Trophoblast cell (in vitro differentiated cells and primary cell): Measurements from ENCODE around the gene HLCS.

Experiments used
- DNase-seq, 2 donors: peaks; one replicate each; pipeline ENCODE4 v3.0.0-alpha.2; 2016
- H2AFZ ChIP-seq: 2 replicates; pipeline ENCODE4 v1.6.1; 2013; ENCODE audit warnings: low read length, moderate library complexity, mild to moderate bottlenecking; ENCODE audit not compliant: insufficient read depth, poor library complexity
- H2AK5ac ChIP-seq: 2 replicates; pipeline ENCODE4 v1.6.1; 2013; ENCODE audit warnings: mild to moderate bottlenecking, low read length
- H2BK120ac ChIP-seq: 2 replicates; pipeline ENCODE4 v1.6.1; 2013; ENCODE audit warnings: low read length, mild to moderate bottlenecking, moderate library complexity; ENCODE audit not compliant: insufficient read depth, poor library complexity
- H2BK12ac ChIP-seq: 2 replicates; pipeline ENCODE4 v1.6.1; 2013; ENCODE audit warnings: mild to moderate bottlenecking, low read length, moderate library complexity
- H2BK5ac ChIP-seq: 2 replicates; pipeline ENCODE4 v1.6.1; 2013; ENCODE audit warnings: low read length, low read depth, moderate library complexity, mild to moderate bottlenecking; ENCODE audit not compliant: poor library complexity
- H3K14ac ChIP-seq: 2 replicates; pipeline ENCODE4 v1.6.1; 2013; ENCODE audit warnings: mild to moderate bottlenecking, low read length
- H3K18ac ChIP-seq: 2 replicates; pipeline ENCODE4 v1.6.1; 2013; ENCODE audit warnings: mild to moderate bottlenecking, low read length
- H3K23ac ChIP-seq: 2 replicates; pipeline ENCODE4 v1.6.1; 2013; ENCODE audit warnings: low read length
- H3K27ac ChIP-seq: 2 replicates; pipeline ENCODE4 v1.5.1; 2013; ENCODE audit warnings: low read depth, mild to moderate bottlenecking, inconsistent platforms, low read length, moderate library complexity
- H3K27me3 ChIP-seq: 2 replicates; pipeline ENCODE4 v1.6.1; 2013; ENCODE audit warnings: inconsistent platforms, mild to moderate bottlenecking, low read length, moderate library complexity; ENCODE audit not compliant: insufficient read depth
- H3K36me3 ChIP-seq, 2 experiments: 1 replicate in 1 of 2; 2 replicates in 1 of 2; pipeline ENCODE4 v1.6.1; 2013; ENCODE audit warnings: low read length in 2 of 2, mild to moderate bottlenecking in 2 of 2, moderate library complexity in 1 of 2; ENCODE audit not compliant: insufficient read depth in 2 of 2, control insufficient read depth in 1 of 2
- H3K4ac ChIP-seq: 2 replicates; pipeline ENCODE4 v1.6.1; 2013; ENCODE audit warnings: low read depth, mild to moderate bottlenecking, low read length, moderate library complexity
- H3K4me1 ChIP-seq, 2 experiments: 1 replicate in 1 of 2; 2 replicates in 1 of 2; pipeline ENCODE4 v1.6.1; 2013; ENCODE audit warnings: low read length in 2 of 2, mild to moderate bottlenecking in 2 of 2, moderate library complexity in 1 of 2; ENCODE audit not compliant: insufficient read depth in 2 of 2, control insufficient read depth in 1 of 2
- H3K4me2 ChIP-seq: 2 replicates; pipeline ENCODE4 v1.6.1; 2013; ENCODE audit warnings: inconsistent platforms, mild to moderate bottlenecking, low read length, moderate library complexity
- H3K4me3 ChIP-seq: 2 replicates; pipeline ENCODE4 v1.5.1; 2013; ENCODE audit warnings: mild to moderate bottlenecking, low read depth, low read length, inconsistent platforms
- H3K79me1 ChIP-seq: one replicate; pipeline ENCODE4 v1.6.1; 2013; ENCODE audit warnings: low read length
- H3K79me2 ChIP-seq: 2 replicates; pipeline ENCODE4 v1.6.1; 2013; ENCODE audit warnings: low read length, mild to moderate bottlenecking; ENCODE audit not compliant: control insufficient read depth, insufficient read depth, poor library complexity
- H3K9ac ChIP-seq: 2 replicates; pipeline ENCODE4 v1.6.1; 2013; ENCODE audit warnings: mild to moderate bottlenecking, low read length
- H3K9me3 ChIP-seq: 2 replicates; pipeline ENCODE4 v1.6.1; 2013; ENCODE audit warnings: low read depth, mild to moderate bottlenecking, control low read depth, inconsistent platforms, low read length; ENCODE audit not compliant: insufficient read depth
- H4K12ac ChIP-seq: 2 replicates; pipeline ENCODE4 v1.6.1; 2013; ENCODE audit warnings: low read depth, mild to moderate bottlenecking, low read length, moderate library complexity
- H4K8ac ChIP-seq: 2 replicates; pipeline ENCODE4 v1.6.1; 2013; ENCODE audit warnings: low read depth, mild to moderate bottlenecking, low read length, moderate library complexity
- H4K91ac ChIP-seq: one replicate; pipeline ENCODE4 v1.6.1; 2013; ENCODE audit warnings: low read depth, mild to moderate bottlenecking, low read length, moderate library complexity
- WGBS: extraction: QIAGEN DNeasy Blood & Tissue Kit; methylation state at CpG from one replicate; pipeline ENCODE4 v1.1.7; 2013; ENCODE audit warnings: missing lambda C conversion rate; ENCODE audit not compliant: insufficient read length, insufficient coverage; ENCODE audit errors: extremely low coverage; 5-methylcytosine and 5-hydroxymethylcytosine counted together

HLCS gene

DNA sequence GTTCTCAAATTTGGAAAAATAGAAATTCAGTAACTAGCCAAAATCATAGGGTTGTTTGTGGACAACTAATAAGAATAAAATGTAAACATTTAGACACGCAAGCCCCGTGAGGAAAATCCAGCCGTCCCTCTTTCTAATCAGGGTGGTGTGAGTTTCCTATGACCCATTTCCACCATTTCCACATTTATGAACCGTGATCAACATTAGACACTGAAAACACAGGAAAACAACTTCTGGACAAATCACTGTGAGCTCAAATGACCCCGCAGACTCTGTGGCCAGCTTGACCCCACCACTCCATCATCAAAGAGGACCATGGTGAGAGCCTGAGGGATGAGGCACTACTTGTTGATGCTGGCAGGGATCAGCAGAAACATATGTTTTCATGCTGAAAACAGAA is 166.6 kb downstream of the HLCS start:
- Histone ChIP-seq H3K14ac (no peak overlapping the region), H3K27ac (no peak overlapping the region), H4K8ac (no peak overlapping the region), H3K18ac (no peak overlapping the region), H2AFZ (no peak overlapping the region), H3K4me1 (no peaks in the 10 kb centered on the region), H3K23ac (no peak overlapping the region), H3K79me1 (no peaks in the 10 kb centered on the region), H2BK5ac (no peak overlapping the region), H3K9me3 (peaks cover 3% of the 10 kb centered on the region), H2AK5ac (no peak overlapping the region), H3K79me2 (no peaks in the 10 kb centered on the region), H4K91ac (no peak overlapping the region), H3K4me3 (no peak overlapping the region), H3K9ac (no peak overlapping the region), H4K12ac (no peak overlapping the region), H2BK120ac (no peak overlapping the region), H3K4me2 (no peak overlapping the region), H3K36me3 (no peaks in the 10 kb centered on the region), H2BK12ac (no peak overlapping the region), H3K4ac (no peak overlapping the region), H3K27me3 (no peaks in the 10 kb centered on the region)
- WGBS = no CpG with 5 or more reads among the region's 5 CpGs
- no peak for DNase-seq

DNA sequence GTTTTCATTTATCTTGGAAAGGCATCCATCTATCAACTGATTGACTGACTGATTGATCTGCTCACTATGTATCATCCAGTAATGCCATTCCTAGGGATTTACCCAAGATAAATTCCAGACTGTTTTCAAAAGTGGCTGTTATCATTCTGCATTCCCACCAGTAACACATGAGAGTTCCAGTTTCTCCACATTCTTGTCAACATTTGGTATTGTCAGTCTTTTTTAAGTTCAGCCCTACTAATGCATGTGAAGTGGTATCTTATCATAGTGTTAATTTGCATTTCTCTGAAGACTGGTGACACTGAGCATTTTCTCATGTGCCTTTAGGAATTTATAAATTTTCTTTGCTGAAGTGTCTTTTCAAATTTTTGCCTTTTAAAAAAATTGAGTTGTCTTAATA is 168.0 kb downstream of the HLCS start:
- H4K91ac ChIP-seq = no peak overlapping the region
- no peak overlapping the region for H3K4me3 ChIP-seq
- no peak overlapping the region for H2BK5ac ChIP-seq
- peaks cover 3% of the 10 kb centered on the region for H3K9me3 ChIP-seq
- no peaks in the 10 kb centered on the region for H3K79me2 ChIP-seq
- DNase-seq = peak; percentile 22 to 94
- H3K4ac ChIP-seq = no peak overlapping the region
- H2AFZ ChIP-seq = no peak overlapping the region
- H4K8ac ChIP-seq = no peak overlapping the region
- no peaks in the 10 kb centered on the region for H3K27me3 ChIP-seq
- no peak overlapping the region for H2AK5ac ChIP-seq
- no peaks in the 10 kb centered on the region for H3K36me3 ChIP-seq
- no peak overlapping the region for H4K12ac ChIP-seq
- H3K79me1 ChIP-seq = no peaks in the 10 kb centered on the region
- no peak overlapping the region for H2BK120ac ChIP-seq
- H3K23ac ChIP-seq = no peak overlapping the region
- H3K9ac ChIP-seq = no peak overlapping the region
- no peak overlapping the region for H3K27ac ChIP-seq
- H3K4me1 ChIP-seq = no peaks in the 10 kb centered on the region
- no peak overlapping the region for H2BK12ac ChIP-seq
- H3K4me2 ChIP-seq = no peak overlapping the region
- no peak overlapping the region for H3K18ac ChIP-seq
- no peak overlapping the region for H3K14ac ChIP-seq

DNA sequence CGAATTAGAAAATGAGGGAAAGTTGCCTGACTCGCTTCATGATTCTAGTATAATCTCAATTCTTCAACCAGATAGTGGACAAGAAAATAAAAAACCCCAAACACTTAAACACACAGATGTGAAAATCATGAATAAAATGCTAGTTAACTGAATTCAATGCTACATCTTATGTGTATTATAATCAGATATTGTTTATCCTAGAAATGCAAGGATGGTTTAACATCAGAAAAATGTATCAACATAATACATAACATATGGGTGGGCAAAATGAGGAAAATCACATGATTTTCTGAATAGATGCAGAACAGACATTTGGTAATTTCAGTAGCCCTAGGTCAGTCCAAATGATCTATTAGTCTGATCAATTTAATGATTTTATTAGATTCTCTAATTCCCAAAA is 170.4 kb downstream of the HLCS start:
- no CpG with 5 or more reads among the region's 2 CpGs for WGBS
- H2BK120ac ChIP-seq = no peak overlapping the region
- no peak overlapping the region for H2BK12ac ChIP-seq

DNA sequence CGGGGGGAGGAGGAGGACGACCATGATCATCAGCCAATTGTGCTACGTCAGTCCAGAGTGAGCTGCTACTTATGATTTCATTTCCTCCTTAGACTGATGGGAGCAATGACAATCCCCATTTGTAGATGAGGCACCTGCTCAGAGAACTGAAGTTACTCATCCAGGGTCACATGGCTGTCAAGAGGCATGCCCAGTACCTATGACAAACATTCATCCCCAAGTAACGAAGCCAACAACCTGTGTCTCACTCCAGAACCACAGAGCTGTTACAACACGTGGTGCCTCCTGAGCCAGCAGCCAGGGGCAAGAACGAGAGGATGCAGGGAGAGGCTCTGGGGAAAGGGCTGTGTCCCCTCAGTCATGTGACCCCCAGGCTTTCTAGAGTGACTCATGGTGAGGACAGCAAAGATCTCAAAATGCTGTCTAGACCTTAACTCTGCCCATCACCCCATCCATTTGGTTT is 173.9 kb downstream of the HLCS start:
- H3K18ac ChIP-seq = no peak overlapping the region
- H3K4ac ChIP-seq = no peak overlapping the region
- H3K27ac ChIP-seq = no peak overlapping the region
- no peak overlapping the region for H4K12ac ChIP-seq
- no peak overlapping the region for H4K8ac ChIP-seq
- H2AFZ ChIP-seq = no peak overlapping the region
- no peak overlapping the region for H2AK5ac ChIP-seq
- no peak overlapping the region for H2BK5ac ChIP-seq
- H3K4me2 ChIP-seq = no peak overlapping the region
- no peak for DNase-seq
- H4K91ac ChIP-seq = no peak overlapping the region
- no peaks in the 10 kb centered on the region for H3K27me3 ChIP-seq
- no peaks in the 10 kb centered on the region for H3K79me2 ChIP-seq
- no peaks in the 10 kb centered on the region for H3K9me3 ChIP-seq
- no CpG with 5 or more reads among the region's 6 CpGs for WGBS
- H3K14ac ChIP-seq = no peak overlapping the region
- H3K23ac ChIP-seq = no peak overlapping the region
- H3K79me1 ChIP-seq = no peaks in the 10 kb centered on the region
- no peaks in the 10 kb centered on the region for H3K4me1 ChIP-seq
- no peak overlapping the region for H2BK12ac ChIP-seq
- H3K36me3 ChIP-seq = no peaks in the 10 kb centered on the region
- no peak overlapping the region for H3K9ac ChIP-seq
- H3K4me3 ChIP-seq = no peak overlapping the region
- no peak overlapping the region for H2BK120ac ChIP-seq

More for the DNA sequence above, 170.4 kb downstream of the HLCS start:
- H3K27me3 ChIP-seq = no peaks in the 10 kb centered on the region
- no peak overlapping the region for H2AK5ac ChIP-seq
- no peak overlapping the region for H3K4me2 ChIP-seq
- H3K4ac ChIP-seq = no peak overlapping the region
- H3K4me1 ChIP-seq = no peaks in the 10 kb centered on the region
- H2BK5ac ChIP-seq = no peak overlapping the region
- H4K8ac ChIP-seq = no peak overlapping the region
- H3K14ac ChIP-seq = no peak overlapping the region
- no peaks in the 10 kb centered on the region for H3K79me2 ChIP-seq
- H3K79me1 ChIP-seq = no peaks in the 10 kb centered on the region
- no peak overlapping the region for H4K91ac ChIP-seq
- H3K23ac ChIP-seq = no peak overlapping the region
- no peak overlapping the region for H3K18ac ChIP-seq
- no peak overlapping the region for H3K27ac ChIP-seq
- H2AFZ ChIP-seq = no peak overlapping the region
- DNase-seq = no peak
- H4K12ac ChIP-seq = no peak overlapping the region
- no peak overlapping the region for H3K4me3 ChIP-seq
- no peak overlapping the region for H3K9ac ChIP-seq
- no peaks in the 10 kb centered on the region for H3K36me3 ChIP-seq
- peaks cover 3% of the 10 kb centered on the region for H3K9me3 ChIP-seq
